GM19023 (cell line): ENCODE data around the gene SPACA4.

ENCODE experiments used
- ATAC-seq: cut with Tn5 transposase; IDR thresholded peaks from one replicate; pipeline ENCODE4 v1.9.1; 2021; ENCODE audit warnings: mild to moderate bottlenecking, moderate library complexity; ENCODE audit not compliant: unreplicated experiment

The SPACA4 gene

GRCh38 chr19:48646722-48647216, 40.2 kb downstream of the SPACA4 start:
- ATAC-seq, result no peak

- no peak for ATAC-seq
These were observed 41.6 kb downstream of the SPACA4 start for GRCh38 chr19:48648134-48648533.

GRCh38 chr19:48650974-48651682, 44.6 kb downstream of the SPACA4 start:
- ATAC-seq, result no peak

GRCh38 chr19:48651683-48652048, 45.1 kb downstream of the SPACA4 start:
- ATAC-seq, result no peak

GRCh38 chr19:48654299-48655059, 47.9 kb downstream of the SPACA4 start:
- no peak for ATAC-seq

GRCh38 chr19:48656840-48657474, 50.4 kb downstream of the SPACA4 start:
- ATAC-seq, result no peak
